ENCODE results near the gene NLRC5. TPM values are rescaled to one million over a fixed set of nuclear protein-coding genes. Genes with fewer than 3 reads are reported as not detected.

NLRC5 gene
- total and polyA plus RNA-seq, 9 of the 15 experiments (the other 6 are each of a cell fraction or from before 2014, with no cell fraction given) = 0.59 to 0.71 TPM; not detected in 7

- ATAC-seq (no peak), FAIRE-seq (no peak), DNase-seq (ENCODE audit: extremely low read depth in 1 of 4, low spot score in 3 of 4) (no peak)
- Histone ChIP-seq H4K20me1 (replicated peaks; ENCODE audit: control insufficient read depth, insufficient read depth, low read length) (peaks cover 4% of the 10 kb centered on the region; the same call in 1 of the 2 replicates), H3K27me3 (ENCODE audit: control insufficient read depth in 2 of 2, insufficient read depth in 2 of 2, low read length in 2 of 2) (peaks cover 5 to 17% of the 10 kb centered on the region in 2 experiments; a peak in 4 of 5 replicates), H3K79me2 (ENCODE audit: control insufficient read depth, insufficient read depth, low read length) (no peaks in the 10 kb centered on the region), H3K27ac (ENCODE audit: extremely low read depth, low read depth, low read length) (no peak overlapping the region), H3K9me3 (replicated peaks; ENCODE audit: control insufficient read depth, insufficient read depth, low read depth, low read length) (no peaks in the 10 kb centered on the region), H3K36me3 (ENCODE audit: control insufficient read depth, insufficient read depth, low read length) (no peaks in the 10 kb centered on the region), H3K9me1 (ENCODE audit: control insufficient read depth, insufficient read depth, low read length) (no peaks in the 10 kb centered on the region), H3K4me3 (no peak overlapping the region), H3K4me1 (replicated peaks in 1 of 2; ENCODE audit: control insufficient read depth in 2 of 2, insufficient read depth in 2 of 2, low read length in 2 of 2) (no peaks in the 10 kb centered on the region; a peak in 1 of 5 replicates), H3K4me2 (ENCODE audit: insufficient read depth, low read length) (no peak overlapping the region), H2AFZ (ENCODE audit: low read depth, low read length) (no peak overlapping the region), H3K9ac (ENCODE audit: insufficient read depth in 1 of 2, low read depth in 2 of 2, low read length in 2 of 2) (no peak overlapping the region)
- TF ChIP-seq MXI1 (IDR thresholded peaks at IDR 0.05; ENCODE audit: low read depth, low read length) = no peak
- no peak for TF ChIP-seq ZNF436 (CRISPR knock-in tag; IDR thresholded peaks at IDR 0.05)
- TF ChIP-seq KLF1 (tag; IDR thresholded peaks at IDR 0.05) = no peak
- no peak for TF ChIP-seq ZBTB8A (IDR thresholded peaks at IDR 0.05; ENCODE audit: partially characterized antibody)
- no peak for TF ChIP-seq CBX2 (IDR thresholded peaks at IDR 0.05; ENCODE audit: insufficient read depth, low read length, poor library complexity, severe bottlenecking)
- TF ChIP-seq TCFL5 (CRISPR knock-in tag; conservative IDR thresholded peaks at IDR 0.05) = no peak
- no peak for TF ChIP-seq MECOM (CRISPR knock-in tag; IDR thresholded peaks at IDR 0.05)
- no peak for TF ChIP-seq ZNF511 (CRISPR knock-in tag; IDR thresholded peaks at IDR 0.05)
- no peak for TF ChIP-seq HDGF (IDR thresholded peaks at IDR 0.05)
- no peak for TF ChIP-seq CTCFL (IDR thresholded peaks at IDR 0.05; ENCODE audit: borderline replicate concordance, insufficient read depth, low read depth, low read length, poor library complexity, severe bottlenecking)
- TF ChIP-seq RBM22 (IDR thresholded peaks at IDR 0.05; ENCODE audit: low read depth, low read length, poor library complexity, severe bottlenecking) = no peak
- no peak for TF ChIP-seq KAT8 (IDR thresholded peaks at IDR 0.05; ENCODE audit: low read depth)
- TF ChIP-seq TCF7L2 (IDR thresholded peaks at IDR 0.05; ENCODE audit: low read depth, low read length) = no peak
- no peak for TF ChIP-seq ZNF785 (CRISPR knock-in tag; IDR thresholded peaks at IDR 0.05)
- TF ChIP-seq CREB1 (IDR thresholded peaks at IDR 0.05) = no peak
- TF ChIP-seq CREB1 (CRISPR knock-in tag; IDR thresholded peaks at IDR 0.05) = no peak
- no peak for TF ChIP-seq ZNF212 (CRISPR knock-in tag; IDR thresholded peaks at IDR 0.05)
- TF ChIP-seq TAL1 (IDR thresholded peaks at IDR 0.05) = no peak
- TF ChIP-seq NONO (IDR thresholded peaks at IDR 0.05; ENCODE audit: low read depth in 2 of 2, low read length in 1 of 2) = no peak
- no peak for TF ChIP-seq ZNF717 (CRISPR knock-in tag; IDR thresholded peaks at IDR 0.05)
- no peak for TF ChIP-seq ZNF395 (CRISPR knock-in tag; IDR thresholded peaks at IDR 0.05)
- intact Hi-C loops (cut with micrococcal nuclease) (loop anchor here (1.0 to 10.0 kb wide), 4 partner anchors 83 to 430 kb away; no protein-coding TSS in a partner anchor), in situ Hi-C loops (cut with MboI) (loop anchor here (5.0 to 10.0 kb wide), 2 partner anchors 82 to 330 kb away; no protein-coding TSS in a partner anchor)
- ChIA-PET CTCF (ENCODE audit: low intra/inter-chr PET ratio) (interaction anchor here (4.2 kb wide), 1 partner anchor 83 kb away, joined by 34 read pairs; no protein-coding TSS in a partner anchor), POLR2A (interaction anchor here (0.7 to 1.4 kb wide), 5 partner anchors 9 to 127 kb away, joined by 3 read pairs; no protein-coding TSS in a partner anchor)
- no TSS peak for BruUV-seq (replicated peaks)
- WGBS (ENCODE audit: insufficient coverage, low coverage, missing lambda C conversion rate) = 50% methylated on average over 7 of the region's 7 CpGs
These were observed 95.6 kb downstream of the NLRC5 start for GRCh38 chr16:57084996-57085395.
